ENCODE data around the gene TRIM69.

Gene TRIM69

DNA sequence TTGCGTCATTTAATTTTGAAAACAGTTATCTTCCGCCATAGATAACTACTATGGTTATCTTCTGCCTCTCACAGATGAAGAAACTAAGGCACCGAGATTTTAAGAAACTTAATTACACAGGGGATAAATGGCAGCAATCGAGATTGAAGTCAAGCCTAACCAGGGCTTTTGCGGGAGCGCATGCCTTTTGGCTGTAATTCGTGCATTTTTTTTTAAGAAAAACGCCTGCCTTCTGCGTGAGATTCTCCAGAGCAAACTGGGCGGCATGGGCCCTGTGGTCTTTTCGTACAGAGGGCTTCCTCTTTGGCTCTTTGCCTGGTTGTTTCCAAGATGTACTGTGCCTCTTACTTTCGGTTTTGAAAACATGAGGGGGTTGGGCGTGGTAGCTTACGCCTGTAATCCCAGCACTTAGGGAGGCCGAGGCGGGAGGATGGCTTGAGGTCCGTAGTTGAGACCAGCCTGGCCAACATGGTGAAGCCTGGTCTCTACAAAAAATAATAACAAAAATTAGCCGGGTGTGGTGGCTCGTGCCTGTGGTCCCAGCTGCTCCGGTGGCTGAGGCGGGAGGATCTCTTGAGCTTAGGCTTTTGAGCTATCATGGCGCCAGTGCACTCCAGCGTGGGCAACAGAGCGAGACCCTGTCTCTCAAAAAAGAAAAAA is 23.9 kb upstream of the TRIM69 start:
- Histone ChIP-seq H3K4me3 (replicated peaks; ENCODE audit: insufficient read depth, low read length) (peak overlapping the region; percentile 88), H3K27ac (replicated peaks) (peak overlapping the region; percentile 97), H3K27me3 (ENCODE audit: insufficient read depth, poor library complexity, severe bottlenecking) (no peaks in the 10 kb centered on the region)
- TF ChIP-seq SPI1 (IDR thresholded peaks at IDR 0.05; ENCODE audit: borderline replicate concordance, low read depth) (peak; percentile 76), POLR2AphosphoS5 (IDR thresholded peaks at IDR 0.05; ENCODE audit: low read depth) (peak; percentile 59)
- TF ChIP-seq, protein P1, sequence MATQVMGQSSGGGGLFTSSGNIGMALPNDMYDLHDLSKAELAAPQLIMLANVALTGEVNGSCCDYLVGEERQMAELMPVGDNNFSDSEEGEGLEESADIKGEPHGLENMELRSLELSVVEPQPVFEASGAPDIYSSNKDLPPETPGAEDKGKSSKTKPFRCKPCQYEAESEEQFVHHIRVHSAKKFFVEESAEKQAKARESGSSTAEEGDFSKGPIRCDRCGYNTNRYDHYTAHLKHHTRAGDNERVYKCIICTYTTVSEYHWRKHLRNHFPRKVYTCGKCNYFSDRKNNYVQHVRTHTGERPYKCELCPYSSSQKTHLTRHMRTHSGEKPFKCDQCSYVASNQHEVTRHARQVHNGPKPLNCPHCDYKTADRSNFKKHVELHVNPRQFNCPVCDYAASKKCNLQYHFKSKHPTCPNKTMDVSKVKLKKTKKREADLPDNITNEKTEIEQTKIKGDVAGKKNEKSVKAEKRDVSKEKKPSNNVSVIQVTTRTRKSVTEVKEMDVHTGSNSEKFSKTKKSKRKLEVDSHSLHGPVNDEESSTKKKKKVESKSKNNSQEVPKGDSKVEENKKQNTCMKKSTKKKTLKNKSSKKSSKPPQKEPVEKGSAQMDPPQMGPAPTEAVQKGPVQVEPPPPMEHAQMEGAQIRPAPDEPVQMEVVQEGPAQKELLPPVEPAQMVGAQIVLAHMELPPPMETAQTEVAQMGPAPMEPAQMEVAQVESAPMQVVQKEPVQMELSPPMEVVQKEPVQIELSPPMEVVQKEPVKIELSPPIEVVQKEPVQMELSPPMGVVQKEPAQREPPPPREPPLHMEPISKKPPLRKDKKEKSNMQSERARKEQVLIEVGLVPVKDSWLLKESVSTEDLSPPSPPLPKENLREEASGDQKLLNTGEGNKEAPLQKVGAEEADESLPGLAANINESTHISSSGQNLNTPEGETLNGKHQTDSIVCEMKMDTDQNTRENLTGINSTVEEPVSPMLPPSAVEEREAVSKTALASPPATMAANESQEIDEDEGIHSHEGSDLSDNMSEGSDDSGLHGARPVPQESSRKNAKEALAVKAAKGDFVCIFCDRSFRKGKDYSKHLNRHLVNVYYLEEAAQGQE (IDR thresholded peaks at IDR 0.05; ENCODE audit: insufficient replicate concordance, low read depth), result peak; percentile 19
- TF ChIP-seq, protein P2, sequence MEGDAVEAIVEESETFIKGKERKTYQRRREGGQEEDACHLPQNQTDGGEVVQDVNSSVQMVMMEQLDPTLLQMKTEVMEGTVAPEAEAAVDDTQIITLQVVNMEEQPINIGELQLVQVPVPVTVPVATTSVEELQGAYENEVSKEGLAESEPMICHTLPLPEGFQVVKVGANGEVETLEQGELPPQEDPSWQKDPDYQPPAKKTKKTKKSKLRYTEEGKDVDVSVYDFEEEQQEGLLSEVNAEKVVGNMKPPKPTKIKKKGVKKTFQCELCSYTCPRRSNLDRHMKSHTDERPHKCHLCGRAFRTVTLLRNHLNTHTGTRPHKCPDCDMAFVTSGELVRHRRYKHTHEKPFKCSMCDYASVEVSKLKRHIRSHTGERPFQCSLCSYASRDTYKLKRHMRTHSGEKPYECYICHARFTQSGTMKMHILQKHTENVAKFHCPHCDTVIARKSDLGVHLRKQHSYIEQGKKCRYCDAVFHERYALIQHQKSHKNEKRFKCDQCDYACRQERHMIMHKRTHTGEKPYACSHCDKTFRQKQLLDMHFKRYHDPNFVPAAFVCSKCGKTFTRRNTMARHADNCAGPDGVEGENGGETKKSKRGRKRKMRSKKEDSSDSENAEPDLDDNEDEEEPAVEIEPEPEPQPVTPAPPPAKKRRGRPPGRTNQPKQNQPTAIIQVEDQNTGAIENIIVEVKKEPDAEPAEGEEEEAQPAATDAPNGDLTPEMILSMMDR (IDR thresholded peaks at IDR 0.05; ENCODE audit: insufficient read depth, low read length), result no peak
- DNase-seq (ENCODE audit: low read depth in 1 of 2, low spot score in 1 of 2), result peak in 1 of 2 experiments; percentile 84

DNA sequence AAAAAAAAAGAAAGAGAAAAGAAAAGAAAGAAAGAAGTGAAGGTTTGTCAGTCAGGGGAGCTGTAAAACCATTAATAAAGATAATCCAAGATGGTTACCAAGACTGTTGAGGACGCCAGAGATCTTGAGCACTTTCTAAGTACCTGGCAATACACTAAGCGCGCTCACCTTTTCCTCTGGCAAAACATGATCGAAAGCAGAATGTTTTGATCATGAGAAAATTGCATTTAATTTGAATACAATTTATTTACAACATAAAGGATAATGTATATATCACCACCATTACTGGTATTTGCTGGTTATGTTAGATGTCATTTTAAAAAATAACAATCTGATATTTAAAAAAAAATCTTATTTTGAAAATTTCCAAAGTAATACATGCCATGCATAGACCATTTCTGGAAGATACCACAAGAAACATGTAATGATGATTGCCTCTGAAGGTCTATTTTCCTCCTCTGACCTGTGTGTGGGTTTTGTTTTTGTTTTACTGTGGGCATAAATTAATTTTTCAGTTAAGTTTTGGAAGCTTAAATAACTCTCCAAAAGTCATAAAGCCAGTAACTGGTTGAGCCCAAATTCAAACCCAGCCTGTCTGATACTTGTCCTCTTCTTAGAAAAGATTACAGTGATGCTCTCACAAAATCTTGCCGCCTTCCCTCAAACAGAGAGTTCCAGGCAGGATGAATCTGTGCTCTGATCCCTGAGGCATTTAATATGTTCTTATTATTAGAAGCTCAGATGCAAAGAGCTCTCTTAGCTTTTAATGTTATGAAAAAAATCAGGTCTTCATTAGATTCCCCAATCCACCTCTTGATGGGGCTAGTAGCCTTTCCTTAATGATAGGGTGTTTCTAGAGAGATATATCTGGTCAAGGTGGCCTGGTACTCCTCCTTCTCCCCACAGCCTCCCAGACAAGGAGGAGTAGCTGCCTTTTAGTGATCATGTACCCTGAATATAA is 23.0 kb upstream of the TRIM69 start:
- peak overlapping the region; percentile 88 for H3K4me3 ChIP-seq (replicated peaks; ENCODE audit: insufficient read depth, low read length)

More for the DNA sequence above, 23.0 kb upstream of the TRIM69 start:
- no peak for TF ChIP-seq GABPA (IDR thresholded peaks at IDR 0.05; ENCODE audit: low read depth)
- TF ChIP-seq, protein P2 (IDR thresholded peaks at IDR 0.05; ENCODE audit: insufficient read depth, low read length), result no peak
- TF ChIP-seq, protein P1 (IDR thresholded peaks at IDR 0.05; ENCODE audit: insufficient replicate concordance, low read depth), result no peak
- TF ChIP-seq SPI1 (IDR thresholded peaks at IDR 0.05; ENCODE audit: borderline replicate concordance, low read depth), result no peak
- TF ChIP-seq POLR2AphosphoS5 (IDR thresholded peaks at IDR 0.05; ENCODE audit: low read depth), result no peak
- no peaks in the 10 kb centered on the region for H3K27me3 ChIP-seq (ENCODE audit: insufficient read depth, poor library complexity, severe bottlenecking)
- no peak for DNase-seq (ENCODE audit: low read depth in 1 of 2, low spot score in 1 of 2)
- H3K27ac ChIP-seq (replicated peaks), result peak overlapping the region; percentile 97
